Activated CD4-positive, alpha-beta T cell treated with anti-CD3 and anti-CD28 coated beads, Interleukin-2, amount 10 ng/mL, durations not matched to agents 7 days and 5 days (primary cell): Measurements from ENCODE around the gene ANXA9. TPM values are rescaled to one million over a fixed set of nuclear protein-coding genes. Genes with fewer than 3 reads are reported as not detected.

Experiments used
- CTCF ChIA-PET: fragments of 350-600 bp; sonication (Branson Sonifier 250); formaldehyde crosslinking; loops from one replicate; lab custom pipeline; 2021; ENCODE audit warnings: antibody characterized with exemption; lab: Charles Lee
- POLR2A ChIA-PET: fragments of 350-600 bp; sonication (Branson Sonifier 250); formaldehyde crosslinking; loops from one replicate; lab custom pipeline; 2021; ENCODE audit warnings: antibody characterized with exemption; lab: Charles Lee
- DNase-seq: peaks from one replicate; pipeline ENCODE4 v3.0.0-alpha.2; 2020
- H3K27ac Mint-ChIP-seq: one replicate; pipeline ENCODE4 v1.8.0; 2021; ENCODE audit warnings: mild to moderate bottlenecking, moderate library complexity, mixed read lengths
- H3K27me3 Mint-ChIP-seq: one replicate; pipeline ENCODE4 v1.8.0; 2021; ENCODE audit warnings: mixed read lengths
- H3K36me3 Mint-ChIP-seq: one replicate; pipeline ENCODE4 v1.8.0; 2021; ENCODE audit warnings: low read depth, mixed read lengths
- H3K4me1 Mint-ChIP-seq: one replicate; pipeline ENCODE4 v1.8.0; 2021; ENCODE audit warnings: mixed read lengths
- H3K4me3 Mint-ChIP-seq: one replicate; pipeline ENCODE4 v1.8.0; 2021; ENCODE audit warnings: mild to moderate bottlenecking, moderate library complexity, mixed read lengths
- H3K9me3 Mint-ChIP-seq: one replicate; pipeline ENCODE4 v1.8.0; 2021; ENCODE audit warnings: mixed read lengths
- total RNA-seq, 2 experiments: library from RNA; stranded (reverse); gene quantifications; one replicate each; pipeline ENCODE4 v1.2.3, GENCODE V29; 2021

ANXA9 gene
- under 1 TPM in 1 of 2 experiments, not detected in 1; 0.10 TPM for total RNA-seq

- Mint-ChIP-seq H3K4me3 (no peak within 1 kb of the TSS), H3K27me3 (no peaks in the 10 kb centered on the region), H3K36me3 (no peaks in the 10 kb centered on the region), H3K4me1 (peaks cover 27% of the 10 kb centered on the region), H3K27ac (peak within 1 kb of the TSS; percentile 36), H3K9me3 (no peaks in the 10 kb centered on the region)
- CTCF ChIA-PET, result interaction anchor here (0.6 to 7.9 kb wide), 9 partner anchors 9 to 583 kb away, joined by 3 to 61 read pairs (median 4); partner anchors contain the start of gene MINDY1
- POLR2A ChIA-PET, result interaction anchor here (1.1 kb wide), 1 partner anchor 14 kb away, joined by 6 read pairs; no protein-coding TSS in a partner anchor
- no peak for DNase-seq
Observed at GRCh38 chr1:150981805-150982712, at the start of gene ANXA9. Gene ANXA9, plus strand, starts transcription at chr1:150982292. Its CDS starts 814 bp downstream, at chr1:150983106.

GRCh38 chr1:150944856-150945255 lies 37.2 kb upstream of the ANXA9 start:
- H3K27me3 Mint-ChIP-seq, result no peaks in the 10 kb centered on the region
- peak overlapping the region; percentile 20 for H3K27ac Mint-ChIP-seq
- H3K4me3 Mint-ChIP-seq, result no peak overlapping the region
- no peaks in the 10 kb centered on the region for H3K4me1 Mint-ChIP-seq
- POLR2A ChIA-PET, result interaction anchor here (0.5 kb wide), 1 partner anchor 8 kb away, joined by 5 read pairs; no protein-coding TSS in a partner anchor
- H3K36me3 Mint-ChIP-seq, result peaks cover 46% of the 10 kb centered on the region
- CTCF ChIA-PET, result interaction anchor here (1.2 to 1.9 kb wide), 2 partner anchors 11 to 13 kb away, joined by 3 to 6 read pairs; no protein-coding TSS in a partner anchor
- H3K9me3 Mint-ChIP-seq, result no peaks in the 10 kb centered on the region
- DNase-seq, result no peak

- Mint-ChIP-seq H3K4me1 (no peaks in the 10 kb centered on the region), H3K9me3 (no peaks in the 10 kb centered on the region), H3K4me3 (no peak overlapping the region), H3K27me3 (no peaks in the 10 kb centered on the region), H3K36me3 (peaks cover 70% of the 10 kb centered on the region), H3K27ac (no peak overlapping the region)
- ChIA-PET POLR2A (interaction anchor here (0.6 kb wide), 1 partner anchor 597 kb away, joined by 4 read pairs; no protein-coding TSS in a partner anchor), CTCF (interaction anchor here (1.2 kb wide), 1 partner anchor 394 kb away, joined by 3 read pairs; no protein-coding TSS in a partner anchor)
- DNase-seq, result no peak
Observed at GRCh38 chr1:150954708-150955107, 27.4 kb upstream of the ANXA9 start.

- no peak for DNase-seq
- Mint-ChIP-seq H3K27ac (no peak overlapping the region), H3K4me1 (no peaks in the 10 kb centered on the region), H3K4me3 (no peak overlapping the region), H3K9me3 (no peaks in the 10 kb centered on the region), H3K36me3 (peaks cover 71% of the 10 kb centered on the region), H3K27me3 (no peaks in the 10 kb centered on the region)
- POLR2A ChIA-PET, result no interaction called here
- CTCF ChIA-PET, result interaction anchor here (1.2 kb wide), 1 partner anchor 395 kb away, joined by 3 read pairs; no protein-coding TSS in a partner anchor
Observed at GRCh38 chr1:150955280-150955679, 26.8 kb upstream of the ANXA9 start.

- no peak overlapping the region for H3K4me3 Mint-ChIP-seq
- no peak for DNase-seq
- H3K27ac Mint-ChIP-seq, result no peak overlapping the region
- POLR2A ChIA-PET, result interaction anchor here (0.7 kb wide), 1 partner anchor 328 kb away, joined by 8 read pairs; the partner anchor contains the start of gene ENSA
- H3K36me3 Mint-ChIP-seq, result peaks cover 70% of the 10 kb centered on the region
- CTCF ChIA-PET, result interaction anchor here (0.6 to 1.5 kb wide), 7 partner anchors 11 to 397 kb away, joined by 3 to 4 read pairs (median 3); no protein-coding TSS in a partner anchor
- peaks cover 6% of the 10 kb centered on the region for H3K4me1 Mint-ChIP-seq
- H3K27me3 Mint-ChIP-seq, result no peaks in the 10 kb centered on the region
- no peaks in the 10 kb centered on the region for H3K9me3 Mint-ChIP-seq
Observed at GRCh38 chr1:150957666-150958065, 24.4 kb upstream of the ANXA9 start.

GRCh38 chr1:150960646-150961045 lies 21.4 kb upstream of the ANXA9 start:
- H3K9me3 Mint-ChIP-seq, result no peaks in the 10 kb centered on the region
- H3K36me3 Mint-ChIP-seq, result peaks cover 72% of the 10 kb centered on the region
- ChIA-PET POLR2A (no interaction called here), CTCF (no interaction called here)
- H3K27ac Mint-ChIP-seq, result no peak overlapping the region
- H3K4me1 Mint-ChIP-seq, result peaks cover 12% of the 10 kb centered on the region
- DNase-seq, result no peak
- no peak overlapping the region for H3K4me3 Mint-ChIP-seq
- no peaks in the 10 kb centered on the region for H3K27me3 Mint-ChIP-seq

- no peak for DNase-seq
- Mint-ChIP-seq H3K36me3 (peaks cover 73% of the 10 kb centered on the region), H3K27ac (no peak overlapping the region), H3K4me1 (peaks cover 12% of the 10 kb centered on the region), H3K4me3 (no peak overlapping the region), H3K27me3 (no peaks in the 10 kb centered on the region), H3K9me3 (no peaks in the 10 kb centered on the region)
- CTCF ChIA-PET, result no interaction called here
- POLR2A ChIA-PET, result no interaction called here
Observed at GRCh38 chr1:150961756-150962155, 20.3 kb upstream of the ANXA9 start.

- no peak overlapping the region for H3K4me3 Mint-ChIP-seq
- peaks cover 80% of the 10 kb centered on the region for H3K36me3 Mint-ChIP-seq
- ChIA-PET POLR2A (interaction anchor here (0.6 kb wide), 1 partner anchor 315 kb away, joined by 4 read pairs; no protein-coding TSS in a partner anchor), CTCF (interaction anchor here (0.7 kb wide), 1 partner anchor 11 kb away, joined by 3 read pairs; no protein-coding TSS in a partner anchor)
- no peaks in the 10 kb centered on the region for H3K9me3 Mint-ChIP-seq
- H3K27ac Mint-ChIP-seq, result peak overlapping the region; percentile 69
- H3K27me3 Mint-ChIP-seq, result no peaks in the 10 kb centered on the region
- DNase-seq, result no peak
- peaks cover 12% of the 10 kb centered on the region for H3K4me1 Mint-ChIP-seq
Observed at GRCh38 chr1:150963321-150964163, 18.6 kb upstream of the ANXA9 start.

GRCh38 chr1:150964164-150964489 lies 18.0 kb upstream of the ANXA9 start:
- H3K27me3 Mint-ChIP-seq, result no peaks in the 10 kb centered on the region
- H3K9me3 Mint-ChIP-seq, result no peaks in the 10 kb centered on the region
- CTCF ChIA-PET, result no interaction called here
- peaks cover 15% of the 10 kb centered on the region for H3K4me1 Mint-ChIP-seq
- DNase-seq, result no peak
- POLR2A ChIA-PET, result no interaction called here
- H3K27ac Mint-ChIP-seq, result no peak overlapping the region
- peaks cover 79% of the 10 kb centered on the region for H3K36me3 Mint-ChIP-seq
- no peak overlapping the region for H3K4me3 Mint-ChIP-seq

GRCh38 chr1:150965605-150966004 lies 16.5 kb upstream of the ANXA9 start:
- H3K27ac Mint-ChIP-seq, result no peak overlapping the region
- H3K27me3 Mint-ChIP-seq, result no peaks in the 10 kb centered on the region
- H3K36me3 Mint-ChIP-seq, result peaks cover 65% of the 10 kb centered on the region
- H3K9me3 Mint-ChIP-seq, result no peaks in the 10 kb centered on the region
- CTCF ChIA-PET, result interaction anchor here (0.7 to 1.8 kb wide), 6 partner anchors 9 to 63 kb away, joined by 3 to 6 read pairs (median 4); no protein-coding TSS in a partner anchor
- no peak for DNase-seq
- H3K4me1 Mint-ChIP-seq, result peaks cover 21% of the 10 kb centered on the region
- no peak overlapping the region for H3K4me3 Mint-ChIP-seq
- POLR2A ChIA-PET, result interaction anchor here (1.0 kb wide), 1 partner anchor 43 kb away, joined by 3 read pairs; no protein-coding TSS in a partner anchor

GRCh38 chr1:150966011-150966410 lies 16.1 kb upstream of the ANXA9 start:
- DNase-seq, result no peak
- Mint-ChIP-seq H3K4me3 (no peak overlapping the region), H3K27me3 (no peaks in the 10 kb centered on the region), H3K4me1 (peaks cover 25% of the 10 kb centered on the region), H3K36me3 (peaks cover 66% of the 10 kb centered on the region), H3K9me3 (no peaks in the 10 kb centered on the region), H3K27ac (no peak overlapping the region)
- CTCF ChIA-PET, result interaction anchor here (1.1 to 1.8 kb wide), 6 partner anchors 10 to 63 kb away, joined by 3 to 6 read pairs (median 4); no protein-coding TSS in a partner anchor
- POLR2A ChIA-PET, result interaction anchor here (1.0 kb wide), 1 partner anchor 43 kb away, joined by 3 read pairs; no protein-coding TSS in a partner anchor

GRCh38 chr1:150967936-150968335 lies 14.2 kb upstream of the ANXA9 start:
- H3K4me3 Mint-ChIP-seq, result no peak overlapping the region
- DNase-seq, result no peak
- H3K4me1 Mint-ChIP-seq, result peaks cover 36% of the 10 kb centered on the region
- no peak overlapping the region for H3K27ac Mint-ChIP-seq
- peaks cover 60% of the 10 kb centered on the region for H3K36me3 Mint-ChIP-seq
- H3K27me3 Mint-ChIP-seq, result no peaks in the 10 kb centered on the region
- POLR2A ChIA-PET, result no interaction called here
- no peaks in the 10 kb centered on the region for H3K9me3 Mint-ChIP-seq
- CTCF ChIA-PET, result no interaction called here
